GM18520 (cell line): ENCODE results near the gene NDN.

Experiments used
- ATAC-seq: cut with Tn5 transposase; IDR thresholded peaks from one replicate; pipeline ENCODE4 v1.9.1; 2021; ENCODE audit not compliant: unreplicated experiment

The NDN gene

DNA sequence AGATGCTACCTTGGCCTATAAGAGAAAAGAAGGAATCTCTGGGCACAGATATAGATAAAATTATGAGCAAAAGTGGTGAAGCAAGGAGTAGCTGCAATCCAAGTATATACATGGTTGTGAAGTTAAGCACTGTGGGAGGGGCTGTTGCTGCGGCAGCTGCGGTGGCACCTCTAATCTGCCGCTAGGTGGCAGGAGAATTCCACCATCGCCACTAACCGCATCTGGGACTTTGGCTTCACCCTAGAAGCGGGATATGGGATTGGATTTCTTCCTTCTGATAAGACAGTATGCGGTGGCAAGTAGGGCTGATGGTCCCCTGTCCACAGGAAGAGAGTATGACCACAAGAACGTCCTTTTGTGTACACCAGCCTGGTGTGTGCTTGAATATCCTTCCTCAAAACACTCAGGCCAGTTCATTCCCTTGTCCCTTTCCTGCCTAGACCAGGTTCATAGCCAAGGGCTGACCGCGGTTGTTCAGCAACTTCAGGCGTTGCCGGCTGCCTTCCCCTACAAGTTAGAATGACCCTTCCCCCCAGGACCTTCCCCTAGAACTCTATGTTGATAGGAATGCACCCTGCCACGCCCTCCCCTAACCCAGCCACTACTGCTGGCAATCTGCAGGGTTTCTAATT is 44.6 kb downstream of the NDN start:
- ATAC-seq, result no peak
